ENCODE data around the gene SIX3. TPM values are rescaled to one million over a fixed set of nuclear protein-coding genes. Genes with fewer than 3 reads are reported as not detected.
A peak's percentile ranks its signal among the peaks of the same experiment; 100 is the strongest.

Gene SIX3
- total RNA-seq, 2 donors from 2014 or later: 0.52 TPM; not detected in 1

DNA sequence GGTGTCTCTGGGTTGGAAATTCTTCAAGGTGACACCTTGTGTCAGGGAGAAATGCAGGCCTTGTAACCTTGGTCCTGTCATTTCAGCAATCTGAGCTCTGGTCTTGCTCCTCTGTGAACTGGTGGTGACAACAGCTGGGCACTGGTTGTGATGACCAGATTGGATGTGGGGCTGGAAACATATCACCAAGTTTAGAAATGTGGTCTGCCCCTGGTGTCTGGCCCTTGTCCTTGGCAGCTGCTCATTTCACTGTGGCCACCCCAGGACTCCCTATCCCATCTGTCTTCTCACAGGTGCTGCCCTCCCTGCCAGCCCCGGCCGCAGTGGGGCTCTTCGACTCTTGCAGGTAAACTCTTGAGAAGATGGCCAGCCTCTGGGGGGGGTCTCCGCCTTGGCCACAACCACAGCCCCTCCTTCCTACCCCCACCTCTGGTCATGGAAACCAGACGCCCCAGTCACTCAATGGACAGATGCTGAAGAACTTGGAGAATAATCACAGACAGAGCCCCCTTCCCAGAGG, 20.7 kb downstream of the SIX3 start:
- Histone ChIP-seq H3K27me3 (no peaks in the 10 kb centered on the region), H3K27ac (no peak overlapping the region), H3K4me3 (no peak overlapping the region), H3K36me3 (replicated peaks in 1 of 2; ENCODE audit: insufficient read depth in 1 of 2, low read depth in 2 of 2) (no peaks in the 10 kb centered on the region), H3K4me1 (peaks cover 2% of the 10 kb centered on the region), H3K9me3 (no peaks in the 10 kb centered on the region)
- DNase-seq (no peak), ATAC-seq (no peak)
- 86% methylated on average over 5 of the region's 5 CpGs; no CpG with 5 or more reads in 1 of the 2 donors for WGBS, 2 donors
- intact Hi-C loops (cut with DNase I): loop anchor here (10.0 kb wide), 1 partner anchor 477 kb away; no protein-coding TSS in a partner anchor
- no peak for TF ChIP-seq POLR2A (IDR thresholded peaks at IDR 0.05)
- TF ChIP-seq, protein P1, sequence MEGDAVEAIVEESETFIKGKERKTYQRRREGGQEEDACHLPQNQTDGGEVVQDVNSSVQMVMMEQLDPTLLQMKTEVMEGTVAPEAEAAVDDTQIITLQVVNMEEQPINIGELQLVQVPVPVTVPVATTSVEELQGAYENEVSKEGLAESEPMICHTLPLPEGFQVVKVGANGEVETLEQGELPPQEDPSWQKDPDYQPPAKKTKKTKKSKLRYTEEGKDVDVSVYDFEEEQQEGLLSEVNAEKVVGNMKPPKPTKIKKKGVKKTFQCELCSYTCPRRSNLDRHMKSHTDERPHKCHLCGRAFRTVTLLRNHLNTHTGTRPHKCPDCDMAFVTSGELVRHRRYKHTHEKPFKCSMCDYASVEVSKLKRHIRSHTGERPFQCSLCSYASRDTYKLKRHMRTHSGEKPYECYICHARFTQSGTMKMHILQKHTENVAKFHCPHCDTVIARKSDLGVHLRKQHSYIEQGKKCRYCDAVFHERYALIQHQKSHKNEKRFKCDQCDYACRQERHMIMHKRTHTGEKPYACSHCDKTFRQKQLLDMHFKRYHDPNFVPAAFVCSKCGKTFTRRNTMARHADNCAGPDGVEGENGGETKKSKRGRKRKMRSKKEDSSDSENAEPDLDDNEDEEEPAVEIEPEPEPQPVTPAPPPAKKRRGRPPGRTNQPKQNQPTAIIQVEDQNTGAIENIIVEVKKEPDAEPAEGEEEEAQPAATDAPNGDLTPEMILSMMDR (IDR thresholded peaks at IDR 0.05): no peak

DNA sequence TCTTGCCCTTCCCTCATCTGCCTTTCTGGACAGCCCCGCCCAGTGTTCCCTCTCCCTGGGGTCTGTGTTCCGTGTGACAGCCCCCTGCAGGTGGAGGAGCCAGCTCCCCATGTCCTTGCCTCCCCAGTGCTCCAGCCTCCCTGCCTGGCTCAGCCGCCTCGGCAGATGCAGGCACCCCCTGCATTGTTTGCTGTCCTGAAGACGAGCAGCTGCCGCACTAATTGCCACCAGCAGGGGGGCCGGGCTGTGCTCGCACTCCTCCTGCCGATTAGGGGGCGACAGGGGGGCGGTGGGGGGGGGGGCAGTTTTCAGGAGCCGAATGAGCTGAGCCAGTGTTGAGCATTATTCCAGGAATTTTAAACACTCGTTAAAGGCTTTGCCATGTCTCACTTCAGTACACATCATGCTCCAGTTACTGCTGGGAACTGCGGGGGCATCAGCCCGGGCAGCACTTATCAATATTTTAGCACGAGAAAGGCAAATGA, 23.3 kb downstream of the SIX3 start:
- DNase-seq (peak in 2 of 4 donors; percentile 40 to 48), ATAC-seq (no peak)
- 16 to 30% methylated on average over 7 to 16 of the region's 16 CpGs for WGBS, 2 donors
- H3K4me3 ChIP-seq: no peak overlapping the region
- no peaks in the 10 kb centered on the region for H3K4me1 ChIP-seq
- H3K9me3 ChIP-seq: no peaks in the 10 kb centered on the region
- H3K27ac ChIP-seq: no peak overlapping the region
- intact Hi-C loops (cut with DNase I): loop anchor here (10.0 kb wide), 1 partner anchor 480 kb away; no protein-coding TSS in a partner anchor
- no peaks in the 10 kb centered on the region for H3K36me3 ChIP-seq (replicated peaks in 1 of 2; ENCODE audit: insufficient read depth in 1 of 2, low read depth in 2 of 2)
- no peaks in the 10 kb centered on the region for H3K27me3 ChIP-seq
- TF ChIP-seq POLR2A (IDR thresholded peaks at IDR 0.05): no peak
- TF ChIP-seq, protein P1 (IDR thresholded peaks at IDR 0.05): no peak

DNA sequence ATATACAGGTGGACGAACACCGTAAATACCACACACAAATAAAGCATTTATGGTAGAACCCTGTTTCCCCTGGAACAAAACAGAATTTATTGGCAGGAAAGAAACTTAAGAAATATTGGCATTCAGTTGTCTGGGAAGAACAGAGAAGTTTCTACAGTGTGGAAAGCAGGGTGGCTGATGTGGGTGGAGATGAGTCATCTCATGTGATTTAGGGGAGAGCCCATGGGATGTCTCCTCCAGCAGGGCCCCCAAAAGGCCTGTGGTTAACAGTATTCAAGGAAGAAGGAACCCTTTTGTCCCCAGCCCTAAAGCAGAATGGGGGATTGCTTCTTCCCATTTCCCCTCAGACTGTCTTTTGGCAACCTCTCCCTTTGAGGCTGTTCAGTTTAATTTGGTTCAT, 24.2 kb downstream of the SIX3 start:
- no peak overlapping the region for H3K4me3 ChIP-seq
- no peak for ATAC-seq
- WGBS, 2 donors: 85 to 95% methylated on average over 2 of the region's 2 CpGs

DNA sequence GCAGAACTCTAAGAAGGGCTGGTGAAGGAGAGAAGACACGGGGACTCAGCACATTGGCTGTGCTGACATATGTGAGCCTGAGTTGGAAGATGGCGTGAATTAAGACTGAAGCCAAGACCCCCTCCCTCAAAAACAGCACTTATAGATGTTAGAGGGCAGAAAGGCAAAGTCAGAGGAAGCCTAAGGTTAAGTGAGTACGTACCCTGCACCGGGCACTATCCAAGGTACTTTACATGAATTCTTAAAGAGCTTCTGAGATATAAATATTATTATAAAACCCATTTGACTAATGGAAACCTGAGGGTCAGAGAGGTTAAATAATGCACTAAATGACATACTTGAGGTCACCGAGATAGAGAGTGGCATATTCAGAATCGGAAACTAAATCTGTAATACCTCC, 25.6 kb downstream of the SIX3 start:
- Histone ChIP-seq H3K27me3 (no peaks in the 10 kb centered on the region), H3K4me3 (no peak overlapping the region), H3K36me3 (replicated peaks in 1 of 2; ENCODE audit: insufficient read depth in 1 of 2, low read depth in 2 of 2) (no peaks in the 10 kb centered on the region), H3K4me1 (no peaks in the 10 kb centered on the region), H3K9me3 (no peaks in the 10 kb centered on the region), H3K27ac (no peak overlapping the region)
- no peak for ATAC-seq
- TF ChIP-seq, protein P1 (IDR thresholded peaks at IDR 0.05): no peak
- TF ChIP-seq POLR2A (IDR thresholded peaks at IDR 0.05): no peak
- 70 to 72% methylated on average over 6 of the region's 6 CpGs for WGBS, 2 donors
- DNase-seq: no peak
- intact Hi-C loops (cut with DNase I): loop anchor here (10.0 kb wide), 1 partner anchor 482 kb away; no protein-coding TSS in a partner anchor

More for the DNA sequence above, 24.2 kb downstream of the SIX3 start:
- H3K27me3 ChIP-seq: no peaks in the 10 kb centered on the region
- intact Hi-C loops (cut with DNase I): loop anchor here (10.0 kb wide), 1 partner anchor 481 kb away; no protein-coding TSS in a partner anchor
- no peak overlapping the region for H3K27ac ChIP-seq
- TF ChIP-seq, protein P1 (IDR thresholded peaks at IDR 0.05): no peak
- no peak for TF ChIP-seq POLR2A (IDR thresholded peaks at IDR 0.05)
- DNase-seq: no peak
- H3K9me3 ChIP-seq: no peaks in the 10 kb centered on the region
- no peaks in the 10 kb centered on the region for H3K4me1 ChIP-seq
- no peaks in the 10 kb centered on the region for H3K36me3 ChIP-seq (replicated peaks in 1 of 2; ENCODE audit: insufficient read depth in 1 of 2, low read depth in 2 of 2)

All from body of pancreas (tissue), 4 donors.